Smooth muscle cell (in vitro differentiated cells): ENCODE measurements around the gene ZFP62. TPM values are rescaled to one million over a fixed set of nuclear protein-coding genes. Genes with fewer than 3 reads are reported as not detected.

Experiments
- DNase-seq: peaks from one replicate; lab custom pipeline; 2025; ENCODE audit not compliant: unreplicated experiment; lab: John Stamatoyannopoulos, UW
- H2AFZ ChIP-seq: fragments of 200-600 bp; sonication (generic); 2 replicates; pipeline ENCODE4 v1.6.0; 2016; ENCODE audit warnings: antibody characterized with exemption, low read depth, mild to moderate bottlenecking
- H3F3A ChIP-seq: fragments of 200-600 bp; sonication (generic); 2 replicates; pipeline ENCODE4 v1.6.0; 2017; ENCODE audit warnings: antibody characterized with exemption, low read depth
- H3K27ac ChIP-seq: fragments of 200-600 bp; sonication (generic); 2 replicates; pipeline ENCODE4 v1.5.1; 2016; ENCODE audit warnings: low read depth, mild to moderate bottlenecking
- H3K27me3 ChIP-seq: fragments of 200-600 bp; sonication (generic); 2 replicates; pipeline ENCODE4 v1.6.1; 2016; ENCODE audit warnings: low read depth, mild to moderate bottlenecking
- H3K36me3 ChIP-seq: fragments of 200-600 bp; sonication (generic); 2 replicates; pipeline ENCODE4 v1.5.1; 2016; ENCODE audit warnings: low read depth
- H3K4me1 ChIP-seq: fragments of 200-600 bp; sonication (generic); 2 replicates; pipeline ENCODE4 v1.5.1; 2016; ENCODE audit warnings: low read depth
- H3K4me2 ChIP-seq: fragments of 200-600 bp; sonication (generic); 2 replicates; pipeline ENCODE4 v1.6.0; 2016; ENCODE audit warnings: mild to moderate bottlenecking
- H3K4me3 ChIP-seq: fragments of 200-600 bp; sonication (generic); 2 replicates; pipeline ENCODE4 v1.5.1; 2016; ENCODE audit warnings: mild to moderate bottlenecking
- H3K79me2 ChIP-seq: fragments of 200-600 bp; sonication (generic); 2 replicates; pipeline ENCODE4 v1.6.0; 2016; ENCODE audit warnings: low read depth, mild to moderate bottlenecking
- H3K9ac ChIP-seq: fragments of 200-600 bp; sonication (generic); 2 replicates; pipeline ENCODE4 v1.6.0; 2016; ENCODE audit warnings: low read depth
- H3K9me3 ChIP-seq: fragments of 200-600 bp; sonication (generic); replicated peaks from 2 replicates; pipeline ENCODE4 v1.5.1; 2016; ENCODE audit warnings: low read depth
- H4K20me1 ChIP-seq: fragments of 200-600 bp; sonication (generic); 2 replicates; pipeline ENCODE4 v1.6.0; 2016; ENCODE audit warnings: low read depth
- CTCF ChIP-seq: fragments of 200-600 bp; sonication (generic); IDR thresholded peaks from 2 replicates; pipeline ENCODE4 v1.5.1; 2017; ENCODE audit warnings: borderline replicate concordance, mild to moderate bottlenecking, antibody characterized with exemption; ENCODE audit not compliant: insufficient read depth, poor library complexity, severe bottlenecking
- WGBS: methylation state at CpG from one replicate; pipeline ENCODE4 v1.1.7; 2016; ENCODE audit warnings: low lambda C conversion rate; 5-methylcytosine and 5-hydroxymethylcytosine counted together
- polyA plus RNA-seq: library from polyadenylated mRNA; unstranded; fragments of >200 nt; fragmentation: Nextera tagmentation; extraction: Ambion mirVana; gene quantifications from 2 replicates; pipeline ENCODE4 v1.2.1, GENCODE V29; 2016
- total RNA-seq: library from RNA; depleted of rRNA; stranded (reverse); fragments of >200 nt; gene quantifications from 2 replicates; pipeline ENCODE4 v1.2.3, GENCODE V29; 2014

ZFP62 gene
- total and polyA plus RNA-seq, 2 experiments from 2014 or later, result 6.4 to 9.2 TPM

GRCh38 chr5:180875860-180876426, 14.9 kb upstream of the ZFP62 start:
- Histone ChIP-seq H3K9ac (no peak overlapping the region), H3K9me3 (no peaks in the 10 kb centered on the region), H3K27me3 (no peaks in the 10 kb centered on the region), H3K4me3 (no peak overlapping the region), H3K4me2 (no peak overlapping the region), H3K4me1 (peaks cover 4% of the 10 kb centered on the region), H2AFZ (no peak overlapping the region), H3K27ac (no peak overlapping the region), H4K20me1 (no peaks in the 10 kb centered on the region), H3F3A (no peaks in the 10 kb centered on the region), H3K79me2 (no peaks in the 10 kb centered on the region), H3K36me3 (no peaks in the 10 kb centered on the region)
- 91% methylated on average over 10 of the region's 10 CpGs for WGBS
- no peak for DNase-seq
- TF ChIP-seq CTCF, result no peak

- Histone ChIP-seq H3F3A (no peaks in the 10 kb centered on the region), H3K79me2 (no peaks in the 10 kb centered on the region), H3K27ac (peak overlapping the region; percentile 10), H2AFZ (peak overlapping the region; percentile 12), H4K20me1 (no peaks in the 10 kb centered on the region), H3K4me1 (peaks cover 4% of the 10 kb centered on the region), H3K9me3 (no peaks in the 10 kb centered on the region), H3K4me3 (no peak overlapping the region), H3K36me3 (no peaks in the 10 kb centered on the region), H3K27me3 (no peaks in the 10 kb centered on the region), H3K4me2 (no peak overlapping the region), H3K9ac (no peak overlapping the region)
- DNase-seq, result no peak
- no peak for TF ChIP-seq CTCF
- 79% methylated on average over 12 of the region's 12 CpGs for WGBS
Measured at GRCh38 chr5:180874804-180875582, 13.9 kb upstream of the ZFP62 start.

GRCh38 chr5:180873615-180874520, 12.8 kb upstream of the ZFP62 start:
- Histone ChIP-seq H3K4me3 (no peak overlapping the region), H3K27ac (peak overlapping the region; percentile 10), H2AFZ (peak overlapping the region; percentile 12), H3F3A (no peaks in the 10 kb centered on the region), H3K36me3 (no peaks in the 10 kb centered on the region), H3K79me2 (no peaks in the 10 kb centered on the region), H4K20me1 (no peaks in the 10 kb centered on the region), H3K4me1 (peaks cover 4% of the 10 kb centered on the region), H3K9ac (no peak overlapping the region), H3K27me3 (no peaks in the 10 kb centered on the region), H3K4me2 (no peak overlapping the region), H3K9me3 (no peaks in the 10 kb centered on the region)
- 65% methylated on average over 13 of the region's 13 CpGs for WGBS
- no peak for DNase-seq
- TF ChIP-seq CTCF, result no peak
